HTERT RPE-1 (cell line): ENCODE measurements around the gene ERFE.
"Not testable (repeated sequence)": the region's sequence is repeated elsewhere in the genome, so short reads cannot be mapped to it uniquely, and the experiment has no call there.

Experiments
- in situ Hi-C: fragments of 300-500 bp; cut with MboI; formaldehyde crosslinking; loops from 4 replicates; pipeline ENCODE4 v1.14.3; 2020; ENCODE audit warnings: low sequenced_read_pairs

Gene ERFE

GRCh38 chr2:238158509-238159070 lies at the start of gene ERFE:
ERFE (plus strand) TSS chr2:238158970; CDS start chr2:238159008, 38 bp downstream.
- in situ Hi-C loops, result no loop called here

DNA sequence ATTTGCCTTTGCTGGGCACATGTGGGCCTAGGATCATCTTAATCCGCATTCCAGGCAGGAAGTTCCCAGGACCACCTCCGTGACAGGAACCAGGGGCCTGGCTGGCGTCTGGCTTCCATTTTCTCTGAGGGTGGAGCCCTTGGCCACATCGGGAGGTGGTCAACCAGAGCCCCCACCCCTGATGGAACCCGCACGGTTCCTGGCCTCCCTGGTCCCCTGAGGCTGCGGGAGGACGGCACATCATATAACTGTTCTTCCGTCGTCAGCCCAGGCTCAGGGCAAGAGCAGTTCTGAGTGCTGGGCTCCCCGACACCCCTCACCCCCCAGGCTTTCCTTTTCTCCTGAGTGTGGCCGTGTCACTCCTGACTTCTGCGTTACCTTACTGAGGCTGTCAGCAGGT lies 45.2 kb upstream of the ERFE start:
- in situ Hi-C loops, result no loop called here

DNA sequence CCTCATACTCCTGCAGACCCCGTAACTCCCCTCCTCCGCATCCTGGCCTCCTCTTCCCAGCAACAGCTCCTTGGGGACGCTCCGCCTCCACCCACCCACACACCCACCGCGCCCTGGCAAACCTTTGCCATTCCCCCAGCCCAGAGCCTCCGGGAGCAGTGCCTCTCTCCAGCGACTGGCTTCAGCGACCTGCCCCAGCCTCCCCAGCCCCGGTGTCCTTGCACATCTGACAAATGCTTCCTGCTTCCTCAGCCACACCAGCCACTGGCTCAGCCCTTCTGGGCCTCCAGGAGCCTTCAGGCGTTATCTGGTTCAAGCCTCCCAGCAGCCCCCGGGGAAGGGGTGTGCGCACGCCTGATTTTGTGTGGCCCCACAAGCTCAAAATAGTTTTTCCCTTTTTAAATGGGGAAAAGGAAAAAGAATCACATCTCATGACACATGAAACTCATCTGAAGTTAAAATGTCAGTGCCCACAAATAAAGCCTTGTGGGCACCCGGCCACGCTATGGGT lies 44.4 kb upstream of the ERFE start:
- in situ Hi-C loops, result no loop called here

GRCh38 chr2:238114851-238115660 lies 43.7 kb upstream of the ERFE start:
- in situ Hi-C loops, result no loop called here

DNA sequence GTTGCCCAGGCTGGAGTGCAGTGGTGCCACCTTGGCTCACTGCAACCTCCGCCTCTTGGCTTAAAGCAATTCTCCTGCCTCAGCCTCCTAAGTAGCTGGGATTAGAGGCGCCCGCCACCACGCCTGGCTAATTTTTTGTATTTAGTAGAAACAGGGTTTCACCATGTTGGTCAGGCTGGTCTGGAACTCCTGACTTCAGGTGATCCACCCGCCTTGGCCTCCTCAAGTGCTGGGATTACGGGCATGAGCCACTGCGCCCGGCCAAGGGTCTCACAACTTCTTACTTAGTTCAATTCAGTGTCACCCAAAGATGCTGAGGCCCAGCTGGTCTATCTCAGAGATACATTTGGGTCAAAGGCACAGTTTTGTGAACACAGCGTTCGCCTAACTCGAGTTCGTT lies 43.1 kb upstream of the ERFE start:
- in situ Hi-C loops, result not testable (repeated sequence)

- in situ Hi-C loops, result no loop called here
These were observed 42.2 kb upstream of the ERFE start for GRCh38 chr2:238116298-238117198.

GRCh38 chr2:238117199-238118154 lies 41.3 kb upstream of the ERFE start:
- in situ Hi-C loops, result no loop called here

DNA sequence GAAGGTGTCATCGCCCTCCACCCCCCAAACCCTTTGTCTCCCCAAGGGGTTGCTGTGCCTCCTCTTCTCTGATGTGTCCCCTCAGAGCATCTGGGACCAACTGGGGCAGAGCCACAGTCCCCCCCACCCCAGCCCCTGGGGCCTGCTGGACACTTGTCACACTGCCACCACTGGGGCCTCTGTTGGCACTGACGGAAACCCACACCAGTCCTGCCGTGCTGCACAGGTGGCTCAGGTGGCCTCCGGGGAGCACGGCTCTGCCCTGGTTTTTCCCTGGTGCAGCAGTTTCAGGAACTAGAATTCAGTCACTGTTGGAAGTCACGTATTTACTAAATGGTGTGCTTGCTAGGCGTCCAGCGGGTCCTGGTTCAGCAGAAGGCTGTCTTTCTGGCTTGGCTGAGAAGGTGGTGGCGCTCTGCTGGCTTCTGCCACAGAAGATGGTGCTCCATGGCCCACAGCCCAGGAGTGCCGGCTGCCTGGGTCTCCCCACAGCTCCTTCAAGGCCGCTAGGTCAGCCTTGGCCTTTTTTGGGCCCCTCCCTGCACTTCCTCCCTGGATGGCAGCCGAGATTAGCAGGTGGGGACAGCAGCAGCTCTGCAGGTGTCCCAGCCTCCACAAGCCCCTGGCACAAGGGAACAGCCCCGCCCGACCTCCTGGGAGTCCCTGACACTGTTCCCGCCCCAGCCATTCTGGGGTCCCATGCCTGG lies 38.9 kb upstream of the ERFE start:
- in situ Hi-C loops, result no loop called here

- in situ Hi-C loops, result no loop called here
These were observed 38.1 kb upstream of the ERFE start for GRCh38 chr2:238120463-238121298.

DNA sequence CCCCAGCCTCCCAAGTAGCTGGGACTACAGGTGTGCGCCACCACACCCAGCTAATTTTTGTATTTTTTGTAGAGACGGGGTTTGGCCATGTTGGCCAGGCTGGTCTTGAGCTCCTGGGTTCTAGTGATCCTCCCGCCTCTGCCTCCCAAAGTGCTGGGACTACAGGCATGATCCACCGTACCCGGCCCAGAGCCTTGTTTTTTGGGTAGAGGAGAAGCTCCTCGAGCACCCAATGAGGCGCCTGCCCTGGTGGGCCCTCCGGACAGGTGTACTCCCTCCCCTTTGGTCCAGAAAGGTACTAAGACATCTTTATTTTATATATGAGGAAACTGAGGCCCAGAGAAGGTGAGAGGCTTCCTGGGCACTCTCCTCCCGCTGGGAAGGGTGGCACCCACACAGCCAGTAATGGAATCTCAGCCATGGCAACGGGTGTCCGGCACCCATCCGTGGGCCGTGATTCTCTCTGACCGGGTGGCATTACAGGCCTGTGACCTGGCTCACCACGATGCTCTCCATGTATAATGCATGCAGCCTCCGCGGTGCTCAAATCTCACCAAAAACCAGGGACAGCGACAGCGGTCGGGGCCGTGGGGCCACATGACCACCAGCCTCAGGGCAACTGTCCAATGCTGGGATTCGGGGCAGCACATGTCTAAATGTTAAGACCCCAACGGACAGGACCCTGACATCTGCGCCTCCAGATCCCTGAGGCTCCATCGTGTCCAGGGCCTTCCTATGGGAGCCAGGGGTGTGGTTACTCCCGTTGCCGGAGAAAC lies 37.1 kb upstream of the ERFE start:
- in situ Hi-C loops, result no loop called here

- in situ Hi-C loops, result no loop called here
These were observed 36.2 kb upstream of the ERFE start for GRCh38 chr2:238122287-238123217.

GRCh38 chr2:238123218-238123971 lies 35.4 kb upstream of the ERFE start:
- in situ Hi-C loops, result no loop called here

GRCh38 chr2:238123991-238124470 lies 34.7 kb upstream of the ERFE start:
- in situ Hi-C loops, result no loop called here

GRCh38 chr2:238124488-238125126 lies 34.2 kb upstream of the ERFE start:
- in situ Hi-C loops, result no loop called here

DNA sequence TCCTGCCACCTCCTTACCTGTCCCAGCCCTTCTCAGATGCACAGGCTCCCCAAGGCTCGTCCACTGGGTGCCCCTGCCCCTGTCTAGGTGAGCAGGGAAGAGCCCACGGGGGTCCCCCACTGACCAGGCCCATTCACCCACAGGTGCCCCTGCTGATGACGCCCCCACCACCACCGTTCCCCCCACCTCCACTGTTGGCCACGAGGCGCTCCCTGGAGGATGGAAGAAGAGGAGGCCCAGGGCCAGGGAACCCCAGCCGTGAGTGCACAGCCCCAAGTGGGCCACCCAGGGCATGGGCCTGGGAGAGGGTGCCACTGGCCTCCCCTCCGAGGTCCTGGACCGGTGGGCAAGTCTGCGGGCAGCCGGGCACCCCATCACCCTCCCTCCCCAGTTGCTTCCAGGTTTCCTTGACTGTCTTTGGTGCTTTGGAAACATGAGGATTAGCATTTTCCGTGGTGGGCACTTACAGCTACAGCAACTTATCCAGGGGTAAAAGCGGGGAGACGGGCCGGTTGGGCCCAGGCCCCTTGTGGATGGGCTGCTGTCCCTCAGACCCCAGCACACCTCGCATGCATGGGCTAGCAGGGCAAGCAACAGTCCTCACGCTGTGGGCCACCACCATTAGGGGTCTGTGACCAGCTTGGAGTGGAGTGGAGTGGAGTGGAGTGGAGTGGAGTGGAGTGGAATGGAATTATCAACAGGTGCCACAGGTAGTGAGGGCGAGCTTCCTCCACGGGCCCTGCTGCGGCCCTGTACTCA lies 33.5 kb upstream of the ERFE start:
- in situ Hi-C loops, result no loop called here
